Retinal pigment epithelial cell (primary cell): ENCODE results near the gene CABLES1.
A peak's percentile ranks its signal among the peaks of the same experiment; 100 is the strongest.

ENCODE experiments used
- DNase-seq: peaks from one replicate; pipeline ENCODE4 v3.0.0-alpha.2; 2010; ENCODE audit warnings: low read depth
- H3K4me3 ChIP-seq: 2 replicates; pipeline ENCODE4 v1.5.1; 2011; ENCODE audit warnings: mild to moderate bottlenecking, low read length, control low read depth, moderate library complexity
- CTCF ChIP-seq: conservative IDR thresholded peaks from 2 replicates; pipeline ENCODE4 v1.5.1; 2011; ENCODE audit warnings: low read depth, low read length, control low read depth, inconsistent platforms

Gene CABLES1

GRCh38 chr18:23211146-23211545, 75.9 kb downstream of the CABLES1 start:
- no peak overlapping the region for H3K4me3 ChIP-seq
- no peak for TF ChIP-seq CTCF
- no peak for DNase-seq

GRCh38 chr18:23212161-23212560, 76.9 kb downstream of the CABLES1 start:
- H3K4me3 ChIP-seq = no peak overlapping the region
- no peak for TF ChIP-seq CTCF
- DNase-seq = no peak

- no peak for DNase-seq
- TF ChIP-seq CTCF = no peak
- no peak overlapping the region for H3K4me3 ChIP-seq
Measured at GRCh38 chr18:23213200-23213599, 77.9 kb downstream of the CABLES1 start.

- TF ChIP-seq CTCF = no peak
- no peak overlapping the region for H3K4me3 ChIP-seq
Measured at GRCh38 chr18:23217781-23218180, 82.5 kb downstream of the CABLES1 start.

GRCh38 chr18:23220355-23220754, 85.1 kb downstream of the CABLES1 start:
- DNase-seq = no peak
- no peak for TF ChIP-seq CTCF
- no peak overlapping the region for H3K4me3 ChIP-seq

More at GRCh38 chr18:23217781-23218180, 82.5 kb downstream of the CABLES1 start:
- no peak for DNase-seq

- no peak overlapping the region for H3K4me3 ChIP-seq
- no peak for DNase-seq
- TF ChIP-seq CTCF = no peak
Measured at GRCh38 chr18:23223641-23224040, 88.4 kb downstream of the CABLES1 start.

GRCh38 chr18:23225503-23225902, 90.2 kb downstream of the CABLES1 start:
- no peak overlapping the region for H3K4me3 ChIP-seq
- no peak for TF ChIP-seq CTCF
- DNase-seq = peak; percentile 69
